H1 (cell line): ENCODE data around the gene C16orf54. TPM values are rescaled to one million over a fixed set of nuclear protein-coding genes. Genes with fewer than 3 reads are reported as not detected.
A peak's percentile ranks its signal among the peaks of the same experiment; 100 is the strongest.

ENCODE experiments used
- CTCF ChIA-PET: fragments of 300-600 bp; sonication (Branson Sonifier 250); formaldehyde crosslinking; loops from one replicate; lab custom pipeline; 2021; ENCODE audit not compliant: partially characterized antibody; lab: Charles Lee
- POLR2A ChIA-PET: fragments of 300-600 bp; sonication (Branson Sonifier 250); formaldehyde crosslinking; loops from one replicate; lab custom pipeline; 2021; ENCODE audit warnings: inconsistent platforms; ENCODE audit not compliant: partially characterized antibody; lab: Charles Lee
- DNase-seq, 2 experiments: peaks; one replicate each; pipeline versions ENCODE4 v3.0.0 to v3.0.0-alpha.2; 2010 to 2022; ENCODE audit warnings: low spot score in 2 of 2, low read depth in 1 of 2, mixed read lengths in 1 of 2
- FAIRE-seq: peaks from 2 replicates; lab custom pipeline; 2011; peaks lifted over from hg19 to GRCh38; lab: Jason Lieb, UNC
- H2AFZ ChIP-seq: 2 replicates; pipeline ENCODE4 v1.8.1; 2012; ENCODE audit warnings: low read length, inconsistent platforms
- H2AK5ac ChIP-seq: 2 replicates; pipeline ENCODE4 v1.6.1; 2013; ENCODE audit warnings: low read depth, low read length
- H2BK120ac ChIP-seq: replicated peaks from 2 replicates; pipeline ENCODE3; 2013; ENCODE audit warnings: low read depth, low read length, inconsistent platforms
- H2BK12ac ChIP-seq: 2 replicates; pipeline ENCODE4 v1.6.1; 2013; ENCODE audit warnings: low read depth, low read length
- H2BK15ac ChIP-seq: 2 replicates; pipeline ENCODE4 v1.6.1; 2013; ENCODE audit warnings: low read length
- H2BK20ac ChIP-seq: 2 replicates; pipeline ENCODE4 v1.6.1; 2013; ENCODE audit warnings: low read length
- H2BK5ac ChIP-seq: 2 replicates; pipeline ENCODE4 v1.6.1; 2013; ENCODE audit warnings: low read depth, low read length
- H3K14ac ChIP-seq: 2 replicates; pipeline ENCODE4 v1.6.1; 2013; ENCODE audit warnings: inconsistent platforms; ENCODE audit not compliant: insufficient read length
- H3K18ac ChIP-seq: 2 replicates; pipeline ENCODE4 v1.6.1; 2013; ENCODE audit warnings: low read length; ENCODE audit errors: extremely low read depth
- H3K23ac ChIP-seq: 2 replicates; pipeline ENCODE4 v1.6.1; 2013; ENCODE audit warnings: inconsistent platforms; ENCODE audit not compliant: insufficient read length
- H3K23me2 ChIP-seq: 2 replicates; pipeline ENCODE4 v1.6.1; 2013; ENCODE audit warnings: low read depth, low read length
- H3K27ac ChIP-seq: 2 replicates; pipeline ENCODE4 v1.6.1; 2011; ENCODE audit warnings: low read depth, low read length, inconsistent platforms
- H3K27me3 ChIP-seq, 4 experiments: replicated peaks in 1 of 4; 1 replicate in 1 of 4; 2 replicates in 3 of 4; pipeline versions ENCODE4 v1.6.1 to v1.8.1; 2011 to 2013; ENCODE audit warnings: low read length in 3 of 4, mild to moderate bottlenecking in 3 of 4, inconsistent platforms in 2 of 4, mixed read lengths in 2 of 4, moderate library complexity in 1 of 4; ENCODE audit not compliant: control insufficient read depth in 3 of 4, insufficient read depth in 3 of 4; ENCODE audit errors: extremely low read depth in 1 of 4
- H3K36me3 ChIP-seq, 4 experiments: 2 replicates each; pipeline versions ENCODE4 v1.6.1 to v1.8.1; 2011 to 2013; ENCODE audit warnings: mild to moderate bottlenecking in 4 of 4, low read length in 3 of 4, moderate library complexity in 2 of 4, control low read depth in 1 of 4, inconsistent platforms in 1 of 4; ENCODE audit not compliant: insufficient read depth in 4 of 4, control insufficient read depth in 2 of 4
- H3K4ac ChIP-seq: replicated peaks from 2 replicates; pipeline ENCODE3; 2013; ENCODE audit warnings: low read length, low read depth, mixed read lengths, inconsistent platforms; ENCODE audit not compliant: insufficient read length
- H3K4me1 ChIP-seq, 4 experiments: replicated peaks in 1 of 4; 1 replicate in 1 of 4; 2 replicates in 3 of 4; pipeline versions ENCODE4 v1.6.1 to v1.8.1; 2011 to 2013; ENCODE audit warnings: low read length in 3 of 4, inconsistent platforms in 2 of 4, mixed read lengths in 1 of 4; ENCODE audit not compliant: insufficient read depth in 4 of 4, control insufficient read depth in 3 of 4
- H3K4me2 ChIP-seq, 2 experiments: 2 replicates each; pipeline versions ENCODE4 v1.6.1 to v1.8.1; 2011 to 2013; ENCODE audit warnings: low read depth in 2 of 2, low read length in 2 of 2, control low read depth in 1 of 2, inconsistent platforms in 1 of 2, mild to moderate bottlenecking in 1 of 2; ENCODE audit not compliant: insufficient read depth in 1 of 2
- H3K4me3 ChIP-seq, 4 experiments: fragments of 200-600, 300-600 bp in 1 of 4; sonication (generic), shearing (Covaris generic), sonication (Bioruptor Twin) in 1 of 4; 2 replicates each; pipeline versions ENCODE4 v1.5.1 to v1.8.1; 2011 to 2016; ENCODE audit warnings: low read length in 4 of 4, low read depth in 3 of 4, control low read depth in 2 of 4, inconsistent platforms in 2 of 4, mild to moderate bottlenecking in 2 of 4, mixed read lengths in 1 of 4, moderate library complexity in 1 of 4; ENCODE audit not compliant: insufficient read depth in 2 of 4; ENCODE audit errors: extremely low read depth in 1 of 4
- H3K56ac ChIP-seq: replicated peaks from 2 replicates; pipeline ENCODE3; 2013; ENCODE audit warnings: low read depth, mild to moderate bottlenecking, mixed read lengths, low read length, inconsistent platforms; ENCODE audit not compliant: insufficient read length
- H3K79me1 ChIP-seq: 2 replicates; pipeline ENCODE4 v1.6.1; 2013; ENCODE audit warnings: low read depth, low read length, control low read depth
- H3K79me2 ChIP-seq, 2 experiments: 2 replicates each; pipeline versions ENCODE4 v1.6.1 to v1.8.1; 2012 to 2013; ENCODE audit warnings: low read length in 2 of 2, mild to moderate bottlenecking in 2 of 2, inconsistent platforms in 1 of 2; ENCODE audit not compliant: insufficient read depth in 2 of 2, control insufficient read depth in 1 of 2
- H3K9ac ChIP-seq, 4 experiments: replicated peaks in 1 of 4; 1 replicate in 1 of 4; 2 replicates in 3 of 4; pipeline versions ENCODE4 v1.6.1 to v1.8.1; 2011 to 2013; ENCODE audit warnings: low read depth in 3 of 4, low read length in 3 of 4, control low read depth in 2 of 4, mild to moderate bottlenecking in 2 of 4, moderate library complexity in 2 of 4, inconsistent platforms in 1 of 4; ENCODE audit errors: extremely low read depth in 1 of 4
- H3K9me3 ChIP-seq, 2 experiments: 2 replicates each; pipeline versions ENCODE4 v1.6.1 to v1.8.1; 2012 to 2013; ENCODE audit warnings: mild to moderate bottlenecking in 2 of 2, moderate library complexity in 2 of 2, control low read depth in 1 of 2, inconsistent platforms in 1 of 2, low read depth in 1 of 2, low read length in 1 of 2, mixed read lengths in 1 of 2; ENCODE audit not compliant: insufficient read depth in 2 of 2
- H4K20me1 ChIP-seq, 2 experiments: replicated peaks in 1 of 2; 2 replicates each; pipeline versions ENCODE3 to v1.8.1; 2011 to 2013; ENCODE audit warnings: inconsistent platforms in 2 of 2, low read length in 2 of 2, mild to moderate bottlenecking in 1 of 2; ENCODE audit not compliant: insufficient read depth in 2 of 2, control insufficient read depth in 1 of 2
- H4K5ac ChIP-seq: 2 replicates; pipeline ENCODE4 v1.6.1; 2013; ENCODE audit warnings: low read length, low read depth, mixed read lengths, inconsistent platforms; ENCODE audit not compliant: insufficient read length
- H4K8ac ChIP-seq: 2 replicates; pipeline ENCODE4 v1.8.0; 2013; ENCODE audit warnings: mild to moderate bottlenecking, moderate library complexity, low read length, inconsistent platforms; ENCODE audit not compliant: insufficient read depth; ENCODE audit errors: extremely low read depth
- H4K91ac ChIP-seq: replicated peaks from 2 replicates; pipeline ENCODE3; 2013; ENCODE audit warnings: low read length, mixed read lengths, inconsistent platforms; ENCODE audit not compliant: insufficient read length
- ASH2L ChIP-seq: fragments of 200-600, 300-600 bp; sonication (generic); IDR thresholded peaks from one replicate; pipeline ENCODE4 v1.7.1; 2017; ENCODE audit warnings: low read length
- CHD1 ChIP-seq: IDR thresholded peaks from 2 replicates; pipeline ENCODE4 v1.6.1; 2012; ENCODE audit warnings: low read depth, low read length, improper control_type of control experiment
- CTBP2 ChIP-seq: IDR thresholded peaks from 2 replicates; pipeline ENCODE4 v1.7.0; 2011; ENCODE audit warnings: borderline replicate concordance, mild to moderate bottlenecking, moderate library complexity, mixed read lengths, low read length; ENCODE audit not compliant: insufficient read depth, insufficient read length
- GABPA ChIP-seq: IDR thresholded peaks from 2 replicates; pipeline ENCODE4 v1.6.1; 2011; ENCODE audit warnings: mild to moderate bottlenecking, low read length, moderate library complexity, borderline replicate concordance; ENCODE audit not compliant: insufficient read depth
- HDAC6 ChIP-seq: IDR thresholded peaks from one replicate; pipeline ENCODE4 v1.7.1; 2012; ENCODE audit warnings: low read depth, mild to moderate bottlenecking, inconsistent platforms, low read length, moderate library complexity
- JUND ChIP-seq: IDR thresholded peaks from 2 replicates; pipeline ENCODE4 v1.6.1; 2011; ENCODE audit warnings: mild to moderate bottlenecking, improper control_type of control experiment, low read length
- NANOG ChIP-seq: IDR thresholded peaks from 2 replicates; pipeline ENCODE4 v1.6.1; 2011; ENCODE audit warnings: low read length, low read depth, mild to moderate bottlenecking, inconsistent platforms; ENCODE audit not compliant: insufficient read depth, poor library complexity, severe bottlenecking
- POLR2A ChIP-seq, 2 experiments: IDR thresholded peaks; 1 replicate in 1 of 2; 2 replicates in 1 of 2; pipeline ENCODE4 v1.6.1; 2011; ENCODE audit warnings: low read depth in 2 of 2, low read length in 2 of 2, mild to moderate bottlenecking in 2 of 2; ENCODE audit errors: control extremely low read depth in 1 of 2
- POU5F1 ChIP-seq: IDR thresholded peaks from 2 replicates; pipeline ENCODE4 v1.6.1; 2011; ENCODE audit warnings: low read depth, mild to moderate bottlenecking, low read length, moderate library complexity
- RXRA ChIP-seq: IDR thresholded peaks from 2 replicates; pipeline ENCODE4 v1.6.1; 2011; ENCODE audit warnings: low read depth, mild to moderate bottlenecking, low read length, moderate library complexity; ENCODE audit not compliant: insufficient read depth
- SP1 ChIP-seq: IDR thresholded peaks from 2 replicates; pipeline ENCODE4 v1.6.1; 2011; ENCODE audit warnings: low read depth, low read length
- WGBS, 2 experiments: shearing (Covaris generic) in 1 of 2; methylation state at CpG; one replicate each; pipeline versions ENCODE4 v1.1.6 to v1.1.7; 2013 to 2015; ENCODE audit warnings: low lambda C conversion rate in 2 of 2, mixed read lengths in 2 of 2, inconsistent platforms in 1 of 2, low coverage in 1 of 2, missing lambda C conversion rate in 1 of 2; ENCODE audit not compliant: insufficient replicate concordance in 2 of 2, insufficient coverage in 1 of 2, insufficient read length in 1 of 2; ENCODE audit errors: extremely low coverage in 1 of 2, missing lambda C conversion rate in 1 of 2; 5-methylcytosine and 5-hydroxymethylcytosine counted together
- polyA plus RNA-seq, 7 experiments: library from polyadenylated mRNA; depleted of rRNA in 3 of 7; stranded (reverse) in 5 of 7; unstranded in 2 of 7; fragments of >200 nt in 5 of 7; fragments of 200-250 nt in 2 of 7; gene quantifications; 1 replicate in 5 of 7; 2 replicates in 1 of 7; 4 replicates in 1 of 7; pipeline versions ENCODE4 v1.2.1 to v1.2.3, GENCODE V29; 2011 to 2013; ENCODE audit warnings: missing spikeins in 2 of 7, mixed read lengths in 2 of 7
- total RNA-seq: library from RNA; stranded (reverse); fragmentation: NEBNext Ultra II Directional; extraction: Animal tissue kit (Norgen Biotek cat#: 25700); gene quantifications from 2 replicates; pipeline ENCODE4 v1.2.1, GENCODE V29; 2021
- TF ChIP-seq, protein P1 (sequence below): IDR thresholded peaks from 2 replicates; pipeline ENCODE4 v1.6.1; 2011; ENCODE audit warnings: low read depth, mild to moderate bottlenecking, low read length; ENCODE audit not compliant: insufficient read depth

C16orf54 gene
- total and polyA plus RNA-seq, 2 of the 8 experiments (the other 6 are each of a cell fraction or from before 2014, with no cell fraction given), result not detected

GRCh38 chr16:29784901-29785500 lies 39.2 kb upstream of the C16orf54 start:
- Histone ChIP-seq H2BK12ac (peak overlapping the region; percentile 86), H3K4me2 (peak overlapping the region; percentile 28 to 70), H4K5ac (peak overlapping the region; percentile 61), H3K14ac (no peak overlapping the region), H3K27me3 (peaks cover 0 to under 1% (median 0%) of the 10 kb centered on the region in 4 experiments; a peak in 2 of 7 replicates), H3K27ac (no peak overlapping the region), H3K9ac (0 out of 7 replicates have a peak overlapping the region, but pooled peaks of 1 of the 4 experiments have one; percentile 2), H3K36me3 (no peaks in the 10 kb centered on the region), H2BK120ac (peak overlapping the region; percentile 94), H3K23ac (no peak overlapping the region), H2AK5ac (no peak overlapping the region), H2BK20ac (0 out of 2 replicates have a peak overlapping the region, but pooled peaks have one; percentile 40), H3K56ac (no peak overlapping the region), H3K79me2 (no peaks in the 10 kb centered on the region), H3K9me3 (no peaks in the 10 kb centered on the region), H3K4me1 (peaks cover 0 to 8% (median 2%) of the 10 kb centered on the region in 4 experiments; a peak in 4 of 7 replicates), H2BK15ac (0 out of 2 replicates have a peak overlapping the region, but pooled peaks have one; percentile 72), H4K20me1 (no peaks in the 10 kb centered on the region), H3K79me1 (no peaks in the 10 kb centered on the region), H2AFZ (peak overlapping the region; percentile 100), H3K4ac (peak overlapping the region; percentile 7), H3K18ac (peak overlapping the region; percentile 71; the same call in 1 of the 2 replicates), H3K23me2 (peaks cover 6% of the 10 kb centered on the region), H4K8ac (peak overlapping the region; percentile 87), H2BK5ac (peak overlapping the region; percentile 52; the same call in 1 of the 2 replicates), H4K91ac (peak overlapping the region; percentile 91), H3K4me3 (peak overlapping the region; percentile 4 to 50 (median 33); a peak in 6 of 8 replicates)
- ChIA-PET CTCF (interaction anchor here (0.7 to 4.3 kb wide), 31 partner anchors 9 to 255 kb away, joined by 3 to 29 read pairs (median 4); no protein-coding TSS in a partner anchor), POLR2A (interaction anchor here (0.5 to 2.8 kb wide), 19 partner anchors 11 to 280 kb away, joined by 3 to 10 read pairs (median 5); partner anchors contain the start of genes ALDOA and MAZ)
- FAIRE-seq (no peak), DNase-seq (peak; percentile 70 to 95)
- 4% methylated on average over 38 of the region's 38 CpGs; no CpG with 5 or more reads in 1 of the 2 experiments for WGBS, 2 experiments
- TF ChIP-seq, protein P1, sequence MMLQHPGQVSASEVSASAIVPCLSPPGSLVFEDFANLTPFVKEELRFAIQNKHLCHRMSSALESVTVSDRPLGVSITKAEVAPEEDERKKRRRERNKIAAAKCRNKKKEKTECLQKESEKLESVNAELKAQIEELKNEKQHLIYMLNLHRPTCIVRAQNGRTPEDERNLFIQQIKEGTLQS, result no peak; the same call in 1 of the 2 replicates
- TF ChIP-seq HDAC6 (no peak), GABPA (no peak; the same call in 1 of the 2 replicates), ASH2L (peak; percentile 46), NANOG (no peak), CHD1 (no peak), POU5F1 (no peak), RXRA (no peak), SP1 (no peak), JUND (no peak), CTBP2 (peak; percentile 36), POLR2A (IDR thresholded peaks at IDR 0.05; ENCODE audit: control extremely low read depth in 1 of 2, low read depth in 2 of 2, low read length in 2 of 2) (no peak)
